ENCODE results near the gene HOXC9. TPM values are rescaled to one million over a fixed set of nuclear protein-coding genes. Genes with fewer than 3 reads are reported as not detected.

The HOXC9 gene
- total RNA-seq, 6 donors from 2014 or later: 0.17 to 0.23 TPM; not detected in 4

- Histone ChIP-seq H3K36me3 (no peaks in the 10 kb centered on the region), H3K27ac (no peak overlapping the region), H3K9me3 (no peaks in the 10 kb centered on the region), H3K27me3 (peaks cover 0 to 37% (median 18%) of the 10 kb centered on the region in 4 donors), H3K4me1 (peaks cover 0 to 12% (median 7%) of the 10 kb centered on the region in 4 donors), H3K4me3 (no peak overlapping the region)
- WGBS, 2 donors: 34 to 35% methylated on average over 16 of the region's 16 CpGs
- TF ChIP-seq CTCF (IDR thresholded peaks at IDR 0.05) (no peak), EP300 (IDR thresholded peaks at IDR 0.05) (no peak), POLR2A (IDR thresholded peaks at IDR 0.05) (no peak), POLR2AphosphoS5 (IDR thresholded peaks at IDR 0.05) (no peak)
- ATAC-seq (ENCODE audit: low FRiP score in 2 of 2) (no peak), DNase-seq (peak in 1 of 2 donors; percentile 46)
These were observed 46.0 kb downstream of the HOXC9 start for GRCh38 chr12:54045868-54046521.

GRCh38 chr12:54046809-54047159 is 46.8 kb downstream of the HOXC9 start:
- no peak overlapping the region for H3K4me3 ChIP-seq
- WGBS, 2 donors: 22 to 23% methylated on average over 8 to 20 of the region's 27 CpGs
- peaks cover 0 to 44% (median 22%) of the 10 kb centered on the region in 4 donors for H3K27me3 ChIP-seq
- ATAC-seq (ENCODE audit: low FRiP score in 2 of 2) (peak in 1 of 2 donors; percentile 19), DNase-seq (peak in 1 of 2 donors; percentile 79)
- TF ChIP-seq POLR2AphosphoS5 (IDR thresholded peaks at IDR 0.05) (no peak), POLR2A (IDR thresholded peaks at IDR 0.05) (no peak), EP300 (IDR thresholded peaks at IDR 0.05) (no peak), CTCF (IDR thresholded peaks at IDR 0.05) (no peak)
- H3K9me3 ChIP-seq: no peaks in the 10 kb centered on the region
- H3K4me1 ChIP-seq: peaks cover 0 to 12% (median 7%) of the 10 kb centered on the region in 4 donors
- no peak overlapping the region for H3K27ac ChIP-seq
- no peaks in the 10 kb centered on the region for H3K36me3 ChIP-seq

- no peak overlapping the region for H3K27ac ChIP-seq
- H3K4me1 ChIP-seq: peaks cover 0 to 12% (median 7%) of the 10 kb centered on the region in 4 donors
- H3K27me3 ChIP-seq: peaks cover 0 to 49% (median 25%) of the 10 kb centered on the region in 4 donors
- DNase-seq (peak in 1 of 2 donors; percentile 83), ATAC-seq (ENCODE audit: low FRiP score in 2 of 2) (no peak)
- H3K9me3 ChIP-seq: no peaks in the 10 kb centered on the region
- WGBS, 2 donors: 11 to 31% methylated on average over 40 to 61 of the region's 61 CpGs
- H3K4me3 ChIP-seq: no peak overlapping the region
- TF ChIP-seq POLR2A (IDR thresholded peaks at IDR 0.05) (no peak), POLR2AphosphoS5 (IDR thresholded peaks at IDR 0.05) (no peak)
- H3K36me3 ChIP-seq: no peaks in the 10 kb centered on the region
These were observed 47.4 kb downstream of the HOXC9 start for GRCh38 chr12:54047160-54047963.

GRCh38 chr12:54047964-54048303 is 48.0 kb downstream of the HOXC9 start:
- 35 to 52% methylated on average over 8 of the region's 8 CpGs for WGBS, 2 donors
- ATAC-seq (ENCODE audit: low FRiP score in 2 of 2) (no peak), DNase-seq (no peak)

More at GRCh38 chr12:54047964-54048303, 48.0 kb downstream of the HOXC9 start:
- H3K27ac ChIP-seq: no peak overlapping the region
- H3K27me3 ChIP-seq: peaks cover 0 to 55% (median 30%) of the 10 kb centered on the region in 4 donors
- TF ChIP-seq POLR2A (IDR thresholded peaks at IDR 0.05) (no peak), POLR2AphosphoS5 (IDR thresholded peaks at IDR 0.05) (no peak), EP300 (IDR thresholded peaks at IDR 0.05) (no peak), CTCF (IDR thresholded peaks at IDR 0.05) (no peak)
- H3K4me3 ChIP-seq: no peak overlapping the region
- no peaks in the 10 kb centered on the region for H3K36me3 ChIP-seq
- peaks cover 0 to 15% (median 7%) of the 10 kb centered on the region in 4 donors for H3K4me1 ChIP-seq
- no peaks in the 10 kb centered on the region for H3K9me3 ChIP-seq

All from upper lobe of left lung (tissue), 6 donors.